Cerebellar nuclear complex (tissue), 1 donor: ENCODE results near the gene USP17L19.
"Not testable (repeated sequence)": the region's sequence is repeated elsewhere in the genome, so short reads cannot be mapped to it uniquely, and the experiment has no call there.

Experiments used
- DNase-seq, 2 experiments: peaks; one replicate each; lab custom pipeline; 2025; lab: John Stamatoyannopoulos, UW

The USP17L19 gene

DNA sequence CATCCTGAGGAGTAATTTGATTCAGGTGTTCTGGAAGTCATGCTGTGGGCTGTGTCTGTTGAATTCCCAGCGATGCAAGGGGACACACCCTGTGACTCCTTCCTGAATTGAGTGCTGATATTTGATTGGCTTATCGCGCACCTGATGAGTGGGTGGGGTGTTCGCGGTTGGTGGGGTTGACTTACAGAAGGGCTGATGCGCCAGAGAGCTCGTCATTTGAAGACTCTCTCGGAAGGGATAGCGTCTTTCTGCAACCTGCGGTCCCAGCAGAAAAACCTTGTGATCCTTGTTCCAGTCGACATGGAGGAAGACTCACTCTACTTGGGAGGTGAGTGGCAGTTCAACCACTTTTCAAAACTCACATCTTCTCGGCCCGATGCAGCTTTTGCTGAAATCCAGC lies at the start of gene USP17L19:
Gene USP17L19, plus strand, starts transcription at position 301 of the 400 bp plus-strand sequence. Its CDS starts 0 bp downstream, at position 301.
- not testable (repeated sequence) for DNase-seq

- DNase-seq, result not testable (repeated sequence)
These were observed 42.8 kb upstream of the USP17L19 start, which contains the start of gene USP17L10 for GRCh38 chr4:9210357-9210756. Gene USP17L10, plus strand, starts transcription at chr4:9210657. Its CDS starts 0 bp downstream, at chr4:9210657.

DNA sequence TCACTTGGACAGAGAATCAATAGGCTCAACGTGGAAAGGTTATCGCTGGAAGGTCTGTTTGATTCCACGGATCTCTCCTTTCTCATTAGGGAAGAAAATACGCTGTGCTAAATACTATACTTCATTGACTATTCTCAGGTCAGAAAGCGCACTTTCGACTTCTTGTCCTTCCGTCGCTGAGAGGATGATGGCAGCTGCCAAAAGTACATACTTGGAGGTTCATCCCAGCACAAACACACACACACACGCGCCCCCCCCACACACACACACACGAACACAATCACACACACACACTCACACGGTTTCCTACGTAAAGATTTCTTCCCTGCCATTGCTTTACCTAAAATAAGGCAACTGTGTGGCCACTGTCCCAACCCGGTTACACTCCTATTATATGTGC lies 38.5 kb upstream of the USP17L19 start:
- not testable (repeated sequence) for DNase-seq

DNA sequence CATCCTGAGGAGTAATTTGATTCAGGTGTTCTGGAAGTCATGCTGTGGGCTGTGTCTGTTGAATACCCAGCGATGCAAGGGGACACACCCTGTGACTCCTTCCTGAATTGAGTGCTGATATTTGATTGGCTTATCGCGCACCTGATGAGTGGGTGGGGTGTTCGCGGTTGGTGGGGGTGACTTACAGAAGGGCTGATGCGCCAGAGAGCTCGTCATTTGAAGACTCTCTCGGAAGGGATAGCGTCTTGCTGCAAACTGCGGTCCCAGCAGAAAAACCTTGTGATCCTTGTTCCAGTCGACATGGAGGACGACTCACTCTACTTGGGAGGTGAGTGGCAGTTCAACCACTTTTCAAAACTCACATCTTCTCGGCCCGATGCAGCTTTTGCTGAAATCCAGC lies 38.1 kb upstream of the USP17L19 start, which contains the start of gene USP17L11:
Gene USP17L11, plus strand, starts transcription at position 301 of the 400 bp plus-strand sequence. Its CDS starts 0 bp downstream, at position 301.
- DNase-seq, result not testable (repeated sequence)

GRCh38 chr4:9219852-9220251 lies 33.3 kb upstream of the USP17L19 start, which contains the start of gene USP17L12:
Gene USP17L12, plus strand, starts transcription at chr4:9220152. Its CDS starts 0 bp downstream, at chr4:9220152.
- DNase-seq, result not testable (repeated sequence)

DNA sequence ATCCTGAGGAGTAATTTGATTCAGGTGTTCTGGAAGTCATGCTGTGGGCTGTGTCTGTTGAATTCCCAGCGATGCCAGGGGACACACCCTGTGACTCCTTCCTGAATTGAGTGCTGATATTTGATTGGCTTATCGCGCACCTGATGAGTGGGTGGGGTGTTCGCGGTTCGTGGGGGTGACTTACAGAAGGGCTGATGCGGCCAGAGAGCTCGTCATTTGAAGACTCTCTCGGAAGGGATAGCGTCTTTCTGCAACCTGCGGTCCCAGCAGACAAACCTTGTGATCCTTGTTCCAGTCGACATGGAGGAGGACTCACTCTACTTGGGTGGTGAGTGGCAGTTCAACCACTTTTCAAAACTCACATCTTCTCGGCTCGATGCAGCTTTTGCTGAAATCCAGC lies 28.6 kb upstream of the USP17L19 start, which contains the start of gene USP17L13:
Gene USP17L13, plus strand, starts transcription at position 301 of the 400 bp plus-strand sequence. Its CDS starts 0 bp downstream, at position 301.
- DNase-seq, result not testable (repeated sequence)

- not testable (repeated sequence) for DNase-seq
These were observed 22.9 kb upstream of the USP17L19 start for GRCh38 chr4:9230249-9230648.

- not testable (repeated sequence) for DNase-seq
These were observed 19.1 kb upstream of the USP17L19 start, which contains the start of gene USP17L15 for GRCh38 chr4:9234085-9234484. Gene USP17L15, plus strand, starts transcription at chr4:9234385. Its CDS starts 0 bp downstream, at chr4:9234385.

DNA sequence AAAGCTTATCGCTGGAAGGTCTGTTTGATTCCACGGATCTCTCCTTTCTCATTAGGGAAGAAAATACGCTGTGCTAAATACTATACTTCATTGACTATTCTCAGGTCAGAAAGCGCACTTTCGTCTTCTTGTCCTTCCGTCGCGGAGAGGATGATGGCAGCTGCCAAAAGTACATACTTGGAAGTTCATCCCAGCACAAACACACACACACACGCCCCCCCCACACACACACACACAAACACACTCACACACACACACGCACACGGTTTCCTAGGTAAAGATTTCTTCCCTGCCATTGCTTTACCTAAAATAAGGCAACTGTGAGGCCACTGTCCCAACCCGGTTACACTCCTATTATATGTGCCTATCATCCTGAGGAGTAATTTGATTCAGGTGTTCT lies 14.7 kb upstream of the USP17L19 start:
- DNase-seq, result not testable (repeated sequence)

- not testable (repeated sequence) for DNase-seq
These were observed 9.6 kb upstream of the USP17L19 start, which contains the start of gene USP17L17 for GRCh38 chr4:9243579-9243978. Gene USP17L17, plus strand, starts transcription at chr4:9243879. Its CDS starts 0 bp downstream, at chr4:9243879.

GRCh38 chr4:9247953-9248680 lies 5.1 kb upstream of the USP17L19 start, which contains the start of gene USP17L18:
Gene USP17L18, plus strand, starts transcription at chr4:9248630. Its CDS starts 0 bp downstream, at chr4:9248630.
- DNase-seq, result not testable (repeated sequence)

- DNase-seq, result not testable (repeated sequence)
These were observed 4.6 kb downstream of the USP17L19 start, which contains the start of gene USP17L20 for GRCh38 chr4:9257824-9258223. Gene USP17L20, plus strand, starts transcription at chr4:9258124. Its CDS starts 0 bp downstream, at chr4:9258124.

DNA sequence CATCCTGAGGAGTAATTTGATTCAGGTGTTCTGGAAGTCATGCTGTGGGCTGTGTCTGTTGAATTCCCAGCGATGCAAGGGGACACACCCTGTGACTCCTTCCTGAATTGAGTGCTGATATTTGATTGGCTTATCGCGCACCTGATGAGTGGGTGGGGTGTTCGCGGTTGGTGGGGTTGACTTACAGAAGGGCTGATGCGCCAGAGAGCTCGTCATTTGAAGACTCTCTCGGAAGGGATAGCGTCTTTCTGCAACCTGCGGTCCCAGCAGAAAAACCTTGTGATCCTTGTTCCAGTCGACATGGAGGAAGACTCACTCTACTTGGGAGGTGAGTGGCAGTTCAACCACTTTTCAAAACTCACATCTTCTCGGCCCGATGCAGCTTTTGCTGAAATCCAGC lies 9.4 kb downstream of the USP17L19 start, which contains the start of gene USP17L21:
Gene USP17L21, plus strand, starts transcription at position 301 of the 400 bp plus-strand sequence. Its CDS starts 0 bp downstream, at position 301.
- DNase-seq, result not testable (repeated sequence)

GRCh38 chr4:9267319-9267718 lies 14.1 kb downstream of the USP17L19 start, which contains the start of gene USP17L22:
Gene USP17L22, plus strand, starts transcription at chr4:9267619. Its CDS starts 0 bp downstream, at chr4:9267619.
- DNase-seq, result not testable (repeated sequence)

- not testable (repeated sequence) for DNase-seq
These were observed 18.5 kb downstream of the USP17L19 start for GRCh38 chr4:9271719-9272118.
